CD14-positive monocyte (primary cell): ENCODE measurements around the gene CMAS. TPM values are rescaled to one million over a fixed set of nuclear protein-coding genes. Genes with fewer than 3 reads are reported as not detected.

Source experiments
- DNase-seq, 3 donors: peaks; one replicate each; pipeline ENCODE4 v3.0.0-alpha.2; 2011 to 2022
- H2AFZ ChIP-seq: 2 replicates; pipeline ENCODE4 v1.6.0; 2012; ENCODE audit warnings: mild to moderate bottlenecking, low read depth, low read length, inconsistent platforms; ENCODE audit not compliant: insufficient read depth, poor library complexity, severe bottlenecking
- H3K27ac ChIP-seq, 2 donors: 1 replicate in 1 of 2; 2 replicates in 1 of 2; pipeline ENCODE4 v1.5.1; 2012 to 2013; ENCODE audit warnings: low read length in 2 of 2, control low read depth in 1 of 2, inconsistent platforms in 1 of 2, low read depth in 1 of 2, mild to moderate bottlenecking in 1 of 2
- H3K27me3 ChIP-seq, 2 donors: one replicate each; pipeline versions ENCODE4 v1.6.0 to v1.6.1; 2011 to 2013; ENCODE audit warnings: low read length in 2 of 2; ENCODE audit not compliant: control insufficient read depth in 2 of 2, insufficient read depth in 2 of 2
- H3K36me3 ChIP-seq, 2 donors: replicated peaks in 1 of 2; 1 replicate in 1 of 2; 2 replicates in 1 of 2; pipeline versions ENCODE4 v1.5.1 to v1.6.1; 2012 to 2013; ENCODE audit warnings: low read length in 2 of 2, control low read depth in 1 of 2, inconsistent platforms in 1 of 2, mild to moderate bottlenecking in 1 of 2; ENCODE audit not compliant: insufficient read depth in 2 of 2, control insufficient read depth in 1 of 2
- H3K4me1 ChIP-seq, 2 donors: 1 replicate in 1 of 2; 2 replicates in 1 of 2; pipeline versions ENCODE4 v1.5.1 to v1.6.1; 2012 to 2013; ENCODE audit warnings: low read length in 2 of 2, control low read depth in 1 of 2, inconsistent platforms in 1 of 2, mild to moderate bottlenecking in 1 of 2, moderate library complexity in 1 of 2; ENCODE audit not compliant: insufficient read depth in 2 of 2, control insufficient read depth in 1 of 2
- H3K4me2 ChIP-seq: replicated peaks from 2 replicates; pipeline ENCODE3; 2012; ENCODE audit warnings: low read length, moderate library complexity, mild to moderate bottlenecking; ENCODE audit not compliant: poor library complexity, severe bottlenecking; ENCODE audit errors: extremely low read depth
- H3K4me3 ChIP-seq, 3 experiments: fragments of 200-600 bp in 1 of 3; sonication (generic) in 1 of 3; replicated peaks in 1 of 3; 1 replicate in 2 of 3; 2 replicates in 1 of 3; pipeline ENCODE4 v1.5.1; 2011 to 2013; ENCODE audit warnings: low read length in 3 of 3, mild to moderate bottlenecking in 3 of 3, control low read depth in 2 of 3, low read depth in 2 of 3, inconsistent platforms in 1 of 3, moderate library complexity in 1 of 3
- H3K79me2 ChIP-seq: 2 replicates; pipeline ENCODE4 v1.6.0; 2012; ENCODE audit warnings: mild to moderate bottlenecking, control low read depth, inconsistent platforms, low read length, moderate library complexity; ENCODE audit not compliant: insufficient read depth
- H3K9ac ChIP-seq: 2 replicates; pipeline ENCODE4 v1.6.0; 2017; ENCODE audit warnings: low read length, mild to moderate bottlenecking; ENCODE audit not compliant: insufficient read depth, poor library complexity, severe bottlenecking
- H3K9me3 ChIP-seq, 2 donors: replicated peaks in 1 of 2; 1 replicate in 1 of 2; 2 replicates in 1 of 2; pipeline versions ENCODE4 v1.5.1 to v1.6.1; 2012 to 2013; ENCODE audit warnings: low read length in 2 of 2, control low read depth in 1 of 2; ENCODE audit not compliant: control insufficient read depth in 1 of 2, insufficient read depth in 1 of 2
- H4K20me1 ChIP-seq: 2 replicates; pipeline ENCODE4 v1.6.0; 2012; ENCODE audit warnings: mild to moderate bottlenecking, low read length, control low read depth, moderate library complexity; ENCODE audit not compliant: insufficient read depth
- H3K27ac Mint-ChIP-seq, 7 donors: one replicate each; pipeline ENCODE4 v1.8.0; 2020; ENCODE audit warnings: mild to moderate bottlenecking in 7 of 7, mixed read lengths in 7 of 7, moderate library complexity in 6 of 7, inconsistent platforms in 2 of 7
- H3K27me3 Mint-ChIP-seq, 3 donors: one replicate each; pipeline ENCODE4 v1.8.0; 2021 to 2022; ENCODE audit warnings: low read depth in 3 of 3, mild to moderate bottlenecking in 3 of 3, mixed read lengths in 3 of 3, moderate library complexity in 3 of 3, inconsistent platforms in 1 of 3
- H3K36me3 Mint-ChIP-seq, 2 donors: one replicate each; pipeline ENCODE4 v1.8.0; 2020; ENCODE audit warnings: mixed read lengths in 2 of 2, inconsistent platforms in 1 of 2, mild to moderate bottlenecking in 1 of 2
- H3K4me1 Mint-ChIP-seq: one replicate; pipeline ENCODE4 v1.8.0; 2020; ENCODE audit warnings: mild to moderate bottlenecking, mixed read lengths
- H3K4me3 Mint-ChIP-seq, 2 donors: one replicate each; pipeline ENCODE4 v1.8.0; 2020; ENCODE audit warnings: mild to moderate bottlenecking in 2 of 2, mixed read lengths in 2 of 2, moderate library complexity in 1 of 2
- H3K9me3 Mint-ChIP-seq, 7 donors: one replicate each; pipeline ENCODE4 v1.8.0; 2020 to 2022; ENCODE audit warnings: mixed read lengths in 7 of 7, mild to moderate bottlenecking in 6 of 7, moderate library complexity in 6 of 7, inconsistent platforms in 2 of 7
- WGBS: methylation state at CpG from one replicate; pipeline ENCODE4 v1.1.5; 2013; ENCODE audit warnings: missing lambda C conversion rate; ENCODE audit not compliant: insufficient coverage; 5-methylcytosine and 5-hydroxymethylcytosine counted together
- intact Hi-C, 2 donors: fragments of 100-400 bp; cut with micrococcal nuclease; formaldehyde crosslinking; loops; one replicate each; pipeline versions ENCODE4 v1.15.0 to v1.15.1; 2023
- polyA plus RNA-seq, 3 donors: library from polyadenylated mRNA; depleted of rRNA in 1 of 3; unstranded in 2 of 3; stranded (reverse) in 1 of 3; fragments of 300-500 nt in 2 of 3; fragments of >200 nt in 1 of 3; fragmentation: Illumina TruSeq in 2 of 3; gene quantifications; 1 replicate in 2 of 3; 2 replicates in 1 of 3; pipeline ENCODE4 v1.2.3, GENCODE V29; 2012 to 2021
- TF ChIP-seq, protein P1 (sequence below): fragments of 200-600 bp; IDR thresholded peaks from one replicate; pipeline ENCODE4 v1.8.0; 2022; ENCODE audit warnings: antibody characterized with exemption, mild to moderate bottlenecking

CMAS gene
- polyA plus RNA-seq, 3 donors = 12.6 to 33.1 (median 28.3) TPM

DNA sequence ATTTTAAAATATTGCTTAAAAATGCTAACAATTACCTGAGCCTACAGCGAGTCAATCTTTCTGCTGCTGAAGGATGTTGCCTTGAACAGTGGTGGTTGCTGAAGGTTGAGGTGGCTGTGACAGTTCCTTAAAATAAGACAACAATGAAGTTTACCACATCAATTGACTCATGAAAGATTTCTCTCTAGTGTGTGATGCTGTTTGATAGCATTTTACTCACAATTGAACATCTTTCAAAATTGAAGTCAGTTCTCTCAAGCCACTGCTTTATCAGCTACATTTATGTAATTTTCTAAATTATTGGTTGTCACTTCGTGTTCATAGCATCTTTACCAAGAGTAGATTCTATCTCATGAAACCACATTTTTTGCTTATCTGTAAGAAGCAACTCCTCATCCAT is 20.3 kb downstream of the CMAS start:
- Mint-ChIP-seq H3K9me3 (peaks cover 0 to 5% (median 0%) of the 10 kb centered on the region in 7 donors), H3K4me1 (no peaks in the 10 kb centered on the region), H3K4me3 (no peak overlapping the region), H3K27me3 (peaks cover 0 to 3% (median under 1%) of the 10 kb centered on the region in 3 donors), H3K36me3 (peaks cover 38 to 39% of the 10 kb centered on the region in 2 donors), H3K27ac (no peak overlapping the region)
- Histone ChIP-seq H3K9me3 (no peaks in the 10 kb centered on the region), H4K20me1 (no peaks in the 10 kb centered on the region), H3K36me3 (peaks cover 34 to 64% of the 10 kb centered on the region in 2 donors), H3K4me1 (no peaks in the 10 kb centered on the region), H3K27ac (no peak overlapping the region), H3K4me3 (no peak overlapping the region), H3K27me3 (no peaks in the 10 kb centered on the region), H3K79me2 (no peaks in the 10 kb centered on the region), H2AFZ (no peak overlapping the region), H3K9ac (no peak overlapping the region), H3K4me2 (no peak overlapping the region)
- DNase-seq = no peak
- no CpG with 5 or more reads among the region's 2 CpGs for WGBS
- intact Hi-C loops = no loop called here
- TF ChIP-seq, protein P1, sequence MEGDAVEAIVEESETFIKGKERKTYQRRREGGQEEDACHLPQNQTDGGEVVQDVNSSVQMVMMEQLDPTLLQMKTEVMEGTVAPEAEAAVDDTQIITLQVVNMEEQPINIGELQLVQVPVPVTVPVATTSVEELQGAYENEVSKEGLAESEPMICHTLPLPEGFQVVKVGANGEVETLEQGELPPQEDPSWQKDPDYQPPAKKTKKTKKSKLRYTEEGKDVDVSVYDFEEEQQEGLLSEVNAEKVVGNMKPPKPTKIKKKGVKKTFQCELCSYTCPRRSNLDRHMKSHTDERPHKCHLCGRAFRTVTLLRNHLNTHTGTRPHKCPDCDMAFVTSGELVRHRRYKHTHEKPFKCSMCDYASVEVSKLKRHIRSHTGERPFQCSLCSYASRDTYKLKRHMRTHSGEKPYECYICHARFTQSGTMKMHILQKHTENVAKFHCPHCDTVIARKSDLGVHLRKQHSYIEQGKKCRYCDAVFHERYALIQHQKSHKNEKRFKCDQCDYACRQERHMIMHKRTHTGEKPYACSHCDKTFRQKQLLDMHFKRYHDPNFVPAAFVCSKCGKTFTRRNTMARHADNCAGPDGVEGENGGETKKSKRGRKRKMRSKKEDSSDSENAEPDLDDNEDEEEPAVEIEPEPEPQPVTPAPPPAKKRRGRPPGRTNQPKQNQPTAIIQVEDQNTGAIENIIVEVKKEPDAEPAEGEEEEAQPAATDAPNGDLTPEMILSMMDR = no peak

DNA sequence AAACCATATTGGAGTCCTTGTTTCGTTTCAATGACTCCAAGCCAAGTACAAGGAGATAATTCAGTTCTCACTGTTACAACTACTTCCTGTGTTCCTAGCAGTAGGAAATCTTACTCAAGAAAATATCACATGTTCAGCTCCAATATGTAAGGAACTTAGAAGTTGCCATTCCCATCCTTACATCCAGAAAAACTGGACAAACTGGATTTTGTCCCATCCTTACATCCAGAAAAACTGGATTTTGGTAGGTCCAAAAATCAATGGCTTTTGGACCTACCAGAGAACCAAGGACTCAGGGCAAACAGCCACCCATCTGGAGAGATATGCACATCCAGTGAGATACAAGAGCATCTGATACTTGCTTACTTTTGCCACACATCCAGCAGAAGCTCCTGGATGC is 23.8 kb downstream of the CMAS start:
- H2AFZ ChIP-seq = no peak overlapping the region
- peaks cover 0 to 3% (median 1%) of the 10 kb centered on the region in 3 donors for H3K27me3 Mint-ChIP-seq
- intact Hi-C loops = no loop called here

More for the DNA sequence above, 23.8 kb downstream of the CMAS start:
- peaks cover 19 to 22% of the 10 kb centered on the region in 2 donors for H3K36me3 Mint-ChIP-seq
- no peak overlapping the region for H3K4me3 Mint-ChIP-seq
- H3K4me1 Mint-ChIP-seq = no peaks in the 10 kb centered on the region
- Histone ChIP-seq H3K4me2 (no peak overlapping the region), H3K27ac (no peak overlapping the region), H3K79me2 (no peaks in the 10 kb centered on the region), H3K9ac (no peak overlapping the region), H3K9me3 (no peaks in the 10 kb centered on the region), H4K20me1 (no peaks in the 10 kb centered on the region), H3K27me3 (no peaks in the 10 kb centered on the region), H3K36me3 (peaks cover 12 to 29% of the 10 kb centered on the region in 2 donors), H3K4me1 (no peaks in the 10 kb centered on the region), H3K4me3 (no peak overlapping the region)
- peaks cover 0 to 5% (median 2%) of the 10 kb centered on the region in 7 donors for H3K9me3 Mint-ChIP-seq
- DNase-seq = no peak
- H3K27ac Mint-ChIP-seq = no peak overlapping the region
- TF ChIP-seq, protein P1 = no peak
- WGBS = no CpG with 5 or more reads among the region's 1 CpG
